K562 (cell line): ENCODE measurements around the gene ZDHHC11.
"Not testable (repeated sequence)": the region's sequence is repeated elsewhere in the genome, so short reads cannot be mapped to it uniquely, and the experiment has no call there.

Experiments
- ELF1 ChIP-seq: fragments of 200-800 bp; sonication (Bioruptor generic); IDR thresholded peaks from 2 replicates; pipeline ENCODE4 v1.6.1; 2016; ENCODE audit warnings: missing genetic modification characterization, missing compliant biosample characterization
- EP300 ChIP-seq: IDR thresholded peaks from 2 replicates; pipeline ENCODE4 v1.6.1; 2012; ENCODE audit warnings: low read length, improper control_type of control experiment
- FOXO4 ChIP-seq: fragments of 450-650 bp; formaldehyde crosslinking; IDR thresholded peaks from 2 replicates; pipeline ENCODE4 v1.4.0; 2020; ENCODE audit warnings: mild to moderate bottlenecking, moderate library complexity
- MAFG ChIP-seq: fragments of 450-650 bp; conservative IDR thresholded peaks from 2 replicates; pipeline ENCODE4 v1.6.1; 2016; ENCODE audit warnings: missing genetic modification characterization, missing compliant biosample characterization
- NR2C2 ChIP-seq, 2 experiments: fragments of 200-800 bp in 1 of 2; sonication (Bioruptor generic) in 1 of 2; sonication (generic) in 1 of 2; formaldehyde crosslinking in 1 of 2; IDR thresholded peaks; 2 replicates each; pipeline versions ENCODE4 v1.6.1 to v1.8.0; 2016 to 2022; ENCODE audit warnings: mild to moderate bottlenecking in 1 of 2, missing compliant biosample characterization in 1 of 2, missing genetic modification characterization in 1 of 2, missing genetic modification reagents in 1 of 2
- POLR3G ChIP-seq: IDR thresholded peaks from 2 replicates; pipeline ENCODE4 v1.6.1; 2011; ENCODE audit not compliant: insufficient read length, insufficient replicate concordance; ENCODE audit errors: extremely low read depth
- RAD21 ChIP-seq, 2 experiments: fragments of 250-450 bp in 1 of 2; fragments of 450-650 bp in 1 of 2; sonication (Bioruptor Pico) in 1 of 2; formaldehyde crosslinking in 1 of 2; IDR thresholded peaks in 1 of 2; conservative IDR thresholded peaks in 1 of 2; 2 replicates each; pipeline versions ENCODE4 v1.4.0 to v1.8.0; 2020 to 2022; ENCODE audit warnings: mild to moderate bottlenecking in 2 of 2, moderate library complexity in 1 of 2
- RCOR1 ChIP-seq, 2 experiments: IDR thresholded peaks; 2 replicates each; pipeline ENCODE4 v1.6.1; 2012; ENCODE audit warnings: low read depth in 2 of 2, low read length in 2 of 2, borderline replicate concordance in 1 of 2, improper control_type of control experiment in 1 of 2
- RNF219 ChIP-seq: fragments of 250-450 bp; sonication (Bioruptor Pico); IDR thresholded peaks from 2 replicates; pipeline ENCODE4 v1.5.0; 2022; ENCODE audit warnings: mild to moderate bottlenecking
- SRF ChIP-seq, 2 experiments: fragments of 250-450, 450-650 bp in 1 of 2; sonication (Bioruptor Pico) in 1 of 2; sonication (generic) in 1 of 2; formaldehyde crosslinking; IDR thresholded peaks; 2 replicates each; pipeline versions ENCODE4 v1.5.0 to v1.5.1; 2020 to 2022; ENCODE audit warnings: mild to moderate bottlenecking in 1 of 2, missing genetic modification reagents in 1 of 2
- ZBTB26 ChIP-seq: fragments of 450-650 bp; formaldehyde crosslinking; IDR thresholded peaks from 2 replicates; pipeline ENCODE4 v1.4.0; 2022; ENCODE audit warnings: missing genetic modification characterization
- ZBTB43 ChIP-seq: sonication (generic); formaldehyde crosslinking; IDR thresholded peaks from 2 replicates; pipeline ENCODE4 v1.8.0; 2023; ENCODE audit warnings: mild to moderate bottlenecking, missing genetic modification reagents
- ZNF253 ChIP-seq: fragments of 250-450 bp; sonication (Bioruptor Pico); conservative IDR thresholded peaks from 2 replicates; pipeline ENCODE4 v1.6.1; 2021; ENCODE audit warnings: mild to moderate bottlenecking

DNA sequence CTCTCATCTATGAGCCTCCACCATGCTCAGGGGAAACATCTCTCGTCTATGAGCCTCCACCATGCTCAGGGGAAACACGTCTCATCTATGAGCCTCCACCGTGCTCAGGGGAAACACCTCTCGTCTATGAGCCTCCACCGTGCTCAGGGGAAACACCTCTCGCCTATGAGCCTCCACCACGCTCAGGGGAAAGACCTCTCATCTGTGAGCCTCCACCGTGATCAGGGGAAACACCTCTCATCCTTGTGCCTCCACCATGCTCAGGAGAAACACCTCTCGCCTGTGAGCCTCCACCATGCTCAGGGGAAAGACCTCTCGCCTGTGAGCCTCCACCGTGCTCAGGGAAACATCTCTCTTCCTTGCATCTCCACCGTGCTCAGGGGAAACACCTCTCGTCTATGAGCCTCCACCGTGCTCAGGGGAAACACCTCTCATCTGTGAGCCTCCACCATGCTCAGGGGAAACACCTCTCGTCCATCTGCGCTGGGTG, 96.6 kb downstream of the ZDHHC11 start:
- not testable (repeated sequence) for TF ChIP-seq RCOR1 (IDR thresholded peaks at IDR 0.05; ENCODE audit: borderline replicate concordance in 1 of 2, low read depth in 2 of 2, low read length in 2 of 2); SRF (CRISPR knock-in tag; IDR thresholded peaks at IDR 0.05); ZNF253 (CRISPR knock-in tag); NR2C2 (CRISPR knock-in tag; IDR thresholded peaks at IDR 0.05); NR2C2 (tag; IDR thresholded peaks at IDR 0.05); ZBTB43 (CRISPR knock-in tag); POLR3G; MAFG; ELF1 (tag); FOXO4; RAD21 (CRISPR knock-in tag; conservative IDR thresholded peaks at IDR 0.05 in 1 of 2, IDR thresholded peaks at IDR 0.05 in 1 of 2); ZBTB26 (CRISPR knock-in tag); EP300; RNF219 (CRISPR knock-in tag)
